ENCODE measurements around the gene ZNF207. TPM values are rescaled to one million over a fixed set of nuclear protein-coding genes. Genes with fewer than 3 reads are reported as not detected.

The ZNF207 gene
- total RNA-seq, 1 experiment from 2014 or later, result 296 TPM

DNA sequence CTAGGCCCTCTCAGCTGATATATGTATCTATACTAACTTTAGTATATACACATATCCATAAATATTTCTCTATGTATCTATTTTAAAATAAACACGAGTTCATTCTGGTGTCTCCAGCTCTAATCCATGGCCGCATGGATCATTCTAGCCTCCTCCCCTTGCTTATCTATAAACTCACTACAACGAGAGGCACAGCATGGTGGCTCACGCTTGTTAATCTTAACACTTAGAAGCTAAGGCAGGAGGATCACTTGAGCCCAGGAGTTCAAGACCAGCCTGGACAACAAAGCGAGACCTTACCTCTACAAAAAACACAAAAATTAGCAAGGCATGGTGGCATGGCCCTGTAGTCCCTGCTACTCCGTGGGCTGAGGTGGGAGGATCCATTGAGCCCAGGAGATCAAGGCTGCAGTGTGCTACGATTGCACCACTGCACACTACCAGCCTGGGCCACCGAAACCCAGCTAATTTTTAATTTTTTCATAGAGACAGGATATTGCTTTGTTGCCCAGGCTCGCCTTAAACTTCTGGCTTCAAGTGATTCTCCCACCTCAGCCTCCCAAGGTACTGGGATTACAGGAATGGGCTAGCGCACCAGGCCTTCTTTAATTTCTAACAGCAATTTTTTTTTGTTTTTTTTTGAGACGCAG, 3.9 kb upstream of the ZNF207 start:
- no peak overlapping the region for H2BK15ac ChIP-seq (ENCODE audit: low read depth, low read length)
- H4K91ac ChIP-seq (ENCODE audit: insufficient read length, low read depth, low read length), result no peak overlapping the region
- no peak overlapping the region for H2BK5ac ChIP-seq (ENCODE audit: insufficient read length, low read length)
- Mint-ChIP-seq H3K27me3 (ENCODE audit: low read depth) (no peaks in the 10 kb centered on the region; the same call in 1 of the 2 replicates), H3K9me3 (peaks cover 2 to 6% of the 10 kb centered on the region in 2 experiments; a peak in 3 of 5 replicates), H3K4me1 (peaks cover 11 to 15% of the 10 kb centered on the region in 2 experiments), H3K4me3 (no peak overlapping the region), H3K27ac (no peak overlapping the region), H3K36me3 (ENCODE audit: insufficient read depth in 1 of 3, low read depth in 3 of 3) (peaks cover 9 to 13% (median 9%) of the 10 kb centered on the region in 3 experiments)
- no peak overlapping the region for H3K4me2 ChIP-seq (ENCODE audit: insufficient read depth, insufficient read length, low read length)
- no CpG with 5 or more reads among the region's 11 CpGs for WGBS (ENCODE audit: extremely low coverage, insufficient read length, low lambda C conversion rate)
- H3K9ac ChIP-seq (ENCODE audit: extremely low read depth, insufficient read length, low read length), result no peak overlapping the region
- no peaks in the 10 kb centered on the region for H3K9me3 ChIP-seq (ENCODE audit: control insufficient read depth, low read depth, low read length)
- H2BK12ac ChIP-seq (ENCODE audit: insufficient read length, low read depth, low read length), result no peak overlapping the region
- no peak overlapping the region for H3K56ac ChIP-seq (ENCODE audit: insufficient read length, low read depth, low read length)
- peaks cover 9% of the 10 kb centered on the region for H3K23me2 ChIP-seq (ENCODE audit: insufficient read length, low read depth, low read length, poor library complexity, severe bottlenecking)
- H4K8ac ChIP-seq (replicated peaks; ENCODE audit: insufficient read length, low read depth, low read length), result no peak overlapping the region
- no peak overlapping the region for H2BK20ac ChIP-seq (ENCODE audit: low read depth, low read length, poor library complexity, severe bottlenecking)
- H3K4me1 ChIP-seq (ENCODE audit: insufficient read depth, low read length), result peaks cover 1% of the 10 kb centered on the region; the same call in 1 of the 2 replicates
- no peak overlapping the region for H3K4ac ChIP-seq (ENCODE audit: low read depth, low read length)
- no peak overlapping the region for H2AK5ac ChIP-seq (ENCODE audit: insufficient read length, low read length)
- H3K27ac ChIP-seq (ENCODE audit: insufficient read length, low read depth, low read length), result no peak overlapping the region
- H2AFZ ChIP-seq (ENCODE audit: low read length), result no peak overlapping the region
- H3K79me1 ChIP-seq (ENCODE audit: insufficient read depth, low read depth, low read length, poor library complexity, severe bottlenecking), result no peaks in the 10 kb centered on the region
- DNase-seq, result no peak
- no peak overlapping the region for H2BK120ac ChIP-seq (ENCODE audit: low read depth, low read length, poor library complexity, severe bottlenecking)
- H3T11ph ChIP-seq (ENCODE audit: low read length), result no peak overlapping the region
- H3K18ac ChIP-seq (ENCODE audit: insufficient read length, low read depth, low read length), result no peak overlapping the region
- TF ChIP-seq, protein P1, sequence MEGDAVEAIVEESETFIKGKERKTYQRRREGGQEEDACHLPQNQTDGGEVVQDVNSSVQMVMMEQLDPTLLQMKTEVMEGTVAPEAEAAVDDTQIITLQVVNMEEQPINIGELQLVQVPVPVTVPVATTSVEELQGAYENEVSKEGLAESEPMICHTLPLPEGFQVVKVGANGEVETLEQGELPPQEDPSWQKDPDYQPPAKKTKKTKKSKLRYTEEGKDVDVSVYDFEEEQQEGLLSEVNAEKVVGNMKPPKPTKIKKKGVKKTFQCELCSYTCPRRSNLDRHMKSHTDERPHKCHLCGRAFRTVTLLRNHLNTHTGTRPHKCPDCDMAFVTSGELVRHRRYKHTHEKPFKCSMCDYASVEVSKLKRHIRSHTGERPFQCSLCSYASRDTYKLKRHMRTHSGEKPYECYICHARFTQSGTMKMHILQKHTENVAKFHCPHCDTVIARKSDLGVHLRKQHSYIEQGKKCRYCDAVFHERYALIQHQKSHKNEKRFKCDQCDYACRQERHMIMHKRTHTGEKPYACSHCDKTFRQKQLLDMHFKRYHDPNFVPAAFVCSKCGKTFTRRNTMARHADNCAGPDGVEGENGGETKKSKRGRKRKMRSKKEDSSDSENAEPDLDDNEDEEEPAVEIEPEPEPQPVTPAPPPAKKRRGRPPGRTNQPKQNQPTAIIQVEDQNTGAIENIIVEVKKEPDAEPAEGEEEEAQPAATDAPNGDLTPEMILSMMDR (conservative IDR thresholded peaks at IDR 0.05), result no peak
- H3K79me2 ChIP-seq (ENCODE audit: insufficient read depth, low read length), result peaks cover 10% of the 10 kb centered on the region
- no peak overlapping the region for H3K23ac ChIP-seq (ENCODE audit: insufficient read length, low read depth, low read length)
- no peaks in the 10 kb centered on the region for H4K20me1 ChIP-seq (ENCODE audit: control insufficient read depth, insufficient read depth, insufficient read length)
- no peak overlapping the region for H4K5ac ChIP-seq (ENCODE audit: insufficient read length, low read depth, low read length)
- H3K27me3 ChIP-seq (ENCODE audit: insufficient read depth, low read length), result no peaks in the 10 kb centered on the region
- no peak overlapping the region for H3K14ac ChIP-seq (ENCODE audit: insufficient read depth, low read length)
